Activated T-cell treated with anti-CD3 and anti-CD28 coated beads, Interleukin-2, amount 50 U/mL, for 72 hours (primary cell): Measurements from ENCODE around the gene PRRT1. TPM values are rescaled to one million over a fixed set of nuclear protein-coding genes. Genes with fewer than 3 reads are reported as not detected.

Experiments
- ATAC-seq, 2 donors: fragments of 150-1000 bp; cut with Tn5 transposase; replicated peaks in 1 of 2; 2 replicates each; pipeline ENCODE4 v1.10.0; 2021; ENCODE audit warnings: moderate library complexity in 2 of 2, mild to moderate bottlenecking in 1 of 2
- DNase-seq, 2 donors: peaks; one replicate each; pipeline ENCODE4 v3.0.0; 2021 to 2022; ENCODE audit warnings: mixed read lengths in 1 of 2
- H3K27ac Mint-ChIP-seq: one replicate; pipeline ENCODE4 v1.8.0; 2022; ENCODE audit warnings: mild to moderate bottlenecking, moderate library complexity, mixed read lengths
- H3K27me3 Mint-ChIP-seq: one replicate; pipeline ENCODE4 v1.8.0; 2022; ENCODE audit warnings: low read depth, mixed read lengths
- H3K36me3 Mint-ChIP-seq, 2 donors: one replicate each; pipeline ENCODE4 v1.8.0; 2022; ENCODE audit warnings: mixed read lengths in 2 of 2, mild to moderate bottlenecking in 1 of 2; ENCODE audit not compliant: insufficient read depth in 2 of 2
- H3K4me1 Mint-ChIP-seq: one replicate; pipeline ENCODE4 v1.8.0; 2022; ENCODE audit warnings: low read depth, mixed read lengths
- H3K4me3 Mint-ChIP-seq, 2 donors: one replicate each; pipeline ENCODE4 v1.8.0; 2022; ENCODE audit warnings: mild to moderate bottlenecking in 2 of 2, mixed read lengths in 2 of 2, moderate library complexity in 2 of 2
- H3K9me3 Mint-ChIP-seq, 2 donors: one replicate each; pipeline ENCODE4 v1.8.0; 2022; ENCODE audit warnings: mixed read lengths in 2 of 2
- total RNA-seq, 2 donors: library from RNA; stranded (reverse); gene quantifications; one replicate each; pipeline ENCODE4 v1.2.3, GENCODE V29; 2022

PRRT1 gene
- total RNA-seq, 2 donors from 2014 or later: 0.83 to 1.2 TPM

- Mint-ChIP-seq H3K4me3 (no peak within 1 kb of the TSS), H3K27me3 (no peaks in the 10 kb centered on the region), H3K9me3 (no peaks in the 10 kb centered on the region), H3K27ac (peak within 1 kb of the TSS; percentile 99), H3K36me3 (peaks cover 17 to 24% of the 10 kb centered on the region in 2 donors), H3K4me1 (peaks cover 65% of the 10 kb centered on the region)
- DNase-seq (no peak), ATAC-seq (no peak)
Observed at GRCh38 chr6:32184084-32184640, 32.4 kb upstream of the PRRT1 start, which contains the start of gene AGER. AGER (minus strand) TSS chr6:32184253; CDS start chr6:32184222, 31 bp downstream.

DNA sequence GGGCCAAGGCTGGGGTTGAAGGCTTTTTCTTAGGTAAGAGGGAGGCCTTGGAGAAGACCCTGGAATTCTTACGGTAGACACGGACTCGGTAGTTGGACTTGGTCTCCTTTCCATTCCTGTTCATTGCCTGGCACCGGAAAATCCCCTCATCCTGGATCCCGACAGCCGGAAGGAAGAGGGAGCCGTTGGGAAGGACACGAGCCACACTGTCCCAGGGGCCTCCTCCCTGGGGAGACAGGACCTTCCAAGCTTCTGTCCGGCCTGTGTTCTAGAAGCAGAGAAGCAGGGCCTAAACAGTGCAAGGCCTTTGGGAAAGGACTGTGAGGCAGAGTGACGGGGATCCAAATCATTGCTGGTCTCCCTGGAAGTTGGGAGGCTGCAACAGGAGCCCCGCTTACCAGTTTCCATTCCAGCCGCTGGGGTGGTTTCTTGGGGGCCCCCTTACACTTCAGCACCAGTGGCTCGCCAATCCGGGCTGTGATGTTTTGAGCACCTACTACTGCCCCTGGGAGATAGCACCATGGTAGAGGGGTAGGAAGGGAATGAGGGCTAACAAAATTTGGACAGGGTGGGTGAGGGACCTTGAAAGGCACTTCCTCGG, 31.8 kb upstream of the PRRT1 start:
- H3K27ac Mint-ChIP-seq: peak overlapping the region; percentile 45
- H3K4me1 Mint-ChIP-seq: peaks cover 65% of the 10 kb centered on the region
- H3K9me3 Mint-ChIP-seq: no peaks in the 10 kb centered on the region
- no peak for DNase-seq
- no peak overlapping the region for H3K4me3 Mint-ChIP-seq
- no peaks in the 10 kb centered on the region for H3K27me3 Mint-ChIP-seq
- peaks cover 19 to 26% of the 10 kb centered on the region in 2 donors for H3K36me3 Mint-ChIP-seq
- no peak for ATAC-seq

DNA sequence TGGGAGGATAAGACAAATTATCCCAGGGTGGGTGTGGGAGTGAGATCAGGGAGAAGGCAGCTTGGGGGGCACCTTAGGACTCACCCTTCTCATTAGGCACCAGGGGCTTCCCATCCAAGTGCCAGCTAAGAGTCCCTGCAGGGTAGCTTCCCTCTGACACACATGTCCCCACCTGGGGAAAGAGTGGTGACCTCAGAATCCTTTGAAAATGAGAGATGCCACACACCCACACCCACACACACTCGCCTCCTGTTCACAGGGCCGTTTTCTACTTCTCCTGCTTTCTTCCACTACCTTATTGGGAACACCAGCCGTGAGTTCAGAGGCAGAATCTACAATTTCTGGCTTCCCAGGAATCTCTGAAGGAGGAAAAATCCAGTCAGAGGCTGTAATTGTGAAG, 31.3 kb upstream of the PRRT1 start:
- Mint-ChIP-seq H3K27me3 (no peaks in the 10 kb centered on the region), H3K4me1 (peaks cover 65% of the 10 kb centered on the region), H3K36me3 (peaks cover 21 to 26% of the 10 kb centered on the region in 2 donors), H3K27ac (peak overlapping the region; percentile 45), H3K4me3 (no peak overlapping the region), H3K9me3 (no peaks in the 10 kb centered on the region)
- ATAC-seq (no peak), DNase-seq (no peak)

DNA sequence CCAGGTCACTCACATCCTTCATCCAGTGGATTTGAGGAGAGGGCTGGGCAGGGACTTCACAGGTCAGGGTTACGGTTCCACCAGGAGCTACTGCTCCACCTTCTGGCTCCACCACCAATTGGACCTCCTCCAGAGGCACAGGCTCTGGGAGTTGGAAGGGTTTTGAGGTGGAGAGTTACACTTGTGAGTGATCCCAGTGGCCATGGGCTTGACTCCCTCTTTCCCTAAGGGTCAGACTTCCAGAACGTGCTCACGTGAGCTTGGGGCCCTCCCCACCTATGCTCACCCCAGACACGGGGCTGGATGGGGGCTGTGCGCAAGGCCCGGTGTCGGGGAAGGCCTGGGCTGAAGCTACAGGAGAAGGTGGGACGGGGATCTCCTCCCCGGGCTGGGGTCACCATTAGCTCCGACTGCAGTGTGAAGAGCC, 30.8 kb upstream of the PRRT1 start:
- DNase-seq (no peak), ATAC-seq (no peak)
- Mint-ChIP-seq H3K4me3 (no peak overlapping the region), H3K36me3 (peaks cover 19 to 26% of the 10 kb centered on the region in 2 donors), H3K9me3 (no peaks in the 10 kb centered on the region), H3K4me1 (peaks cover 63% of the 10 kb centered on the region), H3K27ac (peak overlapping the region; percentile 14), H3K27me3 (no peaks in the 10 kb centered on the region)

- Mint-ChIP-seq H3K4me1 (peaks cover 63% of the 10 kb centered on the region), H3K36me3 (peaks cover 15 to 23% of the 10 kb centered on the region in 2 donors), H3K9me3 (no peaks in the 10 kb centered on the region), H3K4me3 (no peak overlapping the region), H3K27me3 (no peaks in the 10 kb centered on the region), H3K27ac (no peak overlapping the region)
- DNase-seq (no peak), ATAC-seq (no peak)
Observed at GRCh38 chr6:32181915-32182529, 30.3 kb upstream of the PRRT1 start.

GRCh38 chr6:32181148-32181702, 29.5 kb upstream of the PRRT1 start:
- no peak overlapping the region for H3K4me3 Mint-ChIP-seq
- H3K36me3 Mint-ChIP-seq: peaks cover 11 to 18% of the 10 kb centered on the region in 2 donors
- H3K4me1 Mint-ChIP-seq: peaks cover 63% of the 10 kb centered on the region
- no peak for ATAC-seq
- no peak for DNase-seq
- H3K27me3 Mint-ChIP-seq: no peaks in the 10 kb centered on the region
- no peaks in the 10 kb centered on the region for H3K9me3 Mint-ChIP-seq
- H3K27ac Mint-ChIP-seq: peak overlapping the region; percentile 38

DNA sequence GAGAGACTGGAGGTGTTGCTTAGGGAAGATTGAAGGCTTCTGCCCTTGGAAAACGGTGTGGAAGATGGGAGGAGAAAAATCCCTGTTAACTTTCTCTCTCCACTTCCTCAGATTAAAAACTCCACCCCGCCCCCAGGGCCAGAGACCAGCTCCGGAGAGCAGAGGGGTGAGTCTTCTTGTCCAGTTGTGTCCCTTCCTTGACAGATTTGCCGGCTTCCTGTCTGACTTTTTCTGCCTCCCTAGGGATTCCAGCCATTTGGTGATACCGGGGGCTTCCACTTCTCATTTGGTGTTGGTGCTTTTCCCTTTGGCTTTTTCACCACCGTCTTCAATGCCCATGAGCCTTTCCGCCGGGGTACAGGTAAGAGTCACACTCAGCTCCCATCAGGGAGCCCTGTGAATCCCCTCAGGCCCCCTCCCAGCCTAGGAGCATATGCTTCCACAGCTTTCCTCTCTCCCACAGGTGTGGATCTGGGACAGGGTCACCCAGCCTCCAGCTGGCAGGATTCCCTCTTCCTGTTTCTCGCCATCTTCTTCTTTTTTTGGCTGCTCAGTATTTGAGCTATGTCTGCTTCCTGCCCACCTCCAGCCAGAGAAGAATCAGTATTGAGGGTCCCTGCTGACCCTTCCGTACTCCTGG, 28.1 kb upstream of the PRRT1 start:
- peak overlapping the region; percentile 10 for H3K27ac Mint-ChIP-seq
- peaks cover 62% of the 10 kb centered on the region for H3K4me1 Mint-ChIP-seq
- DNase-seq (no peak), ATAC-seq (no peak)
- peaks cover 11 to 13% of the 10 kb centered on the region in 2 donors for H3K36me3 Mint-ChIP-seq
- H3K4me3 Mint-ChIP-seq: peak overlapping the region; percentile 93 to 98
- H3K9me3 Mint-ChIP-seq: no peaks in the 10 kb centered on the region
- H3K27me3 Mint-ChIP-seq: no peaks in the 10 kb centered on the region

DNA sequence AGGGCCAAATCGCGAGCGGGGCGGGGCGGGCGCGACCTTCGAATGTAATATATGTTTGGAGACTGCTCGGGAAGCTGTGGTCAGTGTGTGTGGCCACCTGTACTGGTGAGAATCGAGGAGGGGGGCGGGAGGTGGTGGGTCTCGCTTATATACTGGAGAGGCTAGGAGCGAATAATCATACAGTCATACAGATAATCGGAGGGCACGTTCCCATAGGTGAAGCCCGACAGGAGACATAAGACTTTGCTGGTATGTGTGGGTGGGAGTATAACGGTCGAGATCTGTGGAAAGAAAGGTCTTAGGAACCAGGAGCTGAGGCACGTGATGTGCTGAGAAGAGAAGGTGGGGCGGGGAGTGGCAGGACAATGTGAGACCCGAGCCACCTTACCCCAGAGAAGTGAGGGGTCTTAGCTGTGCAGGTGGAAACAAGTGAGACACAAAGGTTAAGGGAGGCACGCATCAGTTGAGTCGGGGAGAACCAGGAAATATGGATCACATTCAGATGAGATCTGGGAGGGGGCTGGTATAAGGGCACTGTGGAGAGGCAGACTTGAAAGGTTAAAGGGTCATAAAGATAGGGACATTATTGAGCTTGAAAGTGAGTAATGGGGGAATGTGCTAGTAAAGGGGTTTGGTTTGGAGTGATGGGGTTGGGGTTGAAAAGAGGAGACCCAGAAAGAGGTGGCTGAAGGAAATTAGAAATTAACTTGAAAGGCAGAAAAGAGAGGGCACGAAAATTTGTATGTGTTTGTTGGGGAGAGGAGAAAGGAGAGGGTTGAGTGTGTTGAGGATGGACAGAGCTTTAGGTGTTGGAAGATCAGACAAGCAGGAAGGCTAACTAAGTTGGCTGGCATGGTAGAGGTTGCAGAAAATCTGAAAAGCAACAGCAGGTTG, 27.1 kb upstream of the PRRT1 start:
- Mint-ChIP-seq H3K9me3 (no peaks in the 10 kb centered on the region), H3K4me1 (peaks cover 73% of the 10 kb centered on the region), H3K27ac (peak overlapping the region; percentile 91), H3K4me3 (peak overlapping the region; percentile 93 to 98), H3K36me3 (peaks cover 13% of the 10 kb centered on the region in 2 donors), H3K27me3 (no peaks in the 10 kb centered on the region)
- no peak for DNase-seq
- ATAC-seq: no peak

DNA sequence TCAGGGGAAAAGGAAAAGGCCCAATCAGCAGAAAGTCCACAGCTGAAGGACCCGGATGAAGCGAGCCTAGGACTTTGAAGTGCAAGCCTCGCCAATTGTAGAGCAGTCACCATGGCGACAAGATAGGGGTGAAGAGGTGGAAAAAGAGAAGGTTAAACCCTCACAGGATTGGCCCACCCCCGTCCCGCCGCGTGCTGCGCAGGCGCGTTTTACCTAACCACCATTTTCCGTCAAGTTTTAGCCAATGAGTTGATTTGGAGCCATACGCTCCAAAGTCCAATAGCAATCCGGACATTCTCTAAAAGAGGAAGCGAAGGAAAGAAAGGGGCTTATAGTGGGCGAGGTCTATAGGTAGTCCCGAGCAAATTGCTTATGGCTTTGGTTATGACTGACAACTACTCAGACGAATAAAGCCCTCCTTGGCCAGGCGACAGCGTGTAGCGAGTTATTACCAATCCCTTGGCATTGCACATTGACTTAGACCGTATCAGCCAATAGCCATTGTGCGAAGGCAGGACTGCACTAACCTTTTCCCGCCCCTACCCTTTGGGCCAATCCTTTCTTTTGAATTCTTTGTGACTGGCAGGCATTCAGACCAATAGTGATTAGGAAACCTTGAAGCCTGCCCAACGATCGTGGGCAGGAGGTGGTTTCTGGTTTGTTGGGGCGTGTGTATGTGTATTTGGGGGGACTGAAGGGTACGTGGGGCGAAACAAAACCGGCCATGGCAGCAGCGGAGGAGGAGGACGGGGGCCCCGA, 26.2 kb upstream of the PRRT1 start, which contains the start of gene RNF5:
Gene RNF5, plus strand, starts transcription at position 618 of the 759 bp plus-strand sequence. Its CDS starts 107 bp downstream, at position 725.
- Mint-ChIP-seq H3K27me3 (no peaks in the 10 kb centered on the region), H3K36me3 (peaks cover 13% of the 10 kb centered on the region in 2 donors), H3K27ac (peak within 1 kb of the TSS; percentile 91), H3K4me1 (peaks cover 81% of the 10 kb centered on the region), H3K4me3 (peak within 1 kb of the TSS; percentile 93 to 98), H3K9me3 (no peaks in the 10 kb centered on the region)
- ATAC-seq (peak; percentile 86 to 88), DNase-seq (peak; percentile 90 to 95)

- ATAC-seq: no peak
Observed at GRCh38 chr6:32177183-32177787, 25.5 kb upstream of the PRRT1 start.

GRCh38 chr6:32176476-32177182, 24.9 kb upstream of the PRRT1 start:
- peak overlapping the region; percentile 91 for H3K27ac Mint-ChIP-seq
- peaks cover 84% of the 10 kb centered on the region for H3K4me1 Mint-ChIP-seq
- DNase-seq: no peak
- no peak for ATAC-seq
- H3K9me3 Mint-ChIP-seq: no peaks in the 10 kb centered on the region
- no peaks in the 10 kb centered on the region for H3K27me3 Mint-ChIP-seq
- H3K4me3 Mint-ChIP-seq: peak overlapping the region; percentile 93 to 98
- H3K36me3 Mint-ChIP-seq: peaks cover 13% of the 10 kb centered on the region in 2 donors

More at GRCh38 chr6:32177183-32177787, 25.5 kb upstream of the PRRT1 start:
- DNase-seq: peak; percentile 48 to 54
- peaks cover 85% of the 10 kb centered on the region for H3K4me1 Mint-ChIP-seq
- no peaks in the 10 kb centered on the region for H3K9me3 Mint-ChIP-seq
- peak overlapping the region; percentile 91 for H3K27ac Mint-ChIP-seq
- peak overlapping the region; percentile 93 to 98 for H3K4me3 Mint-ChIP-seq
- no peaks in the 10 kb centered on the region for H3K27me3 Mint-ChIP-seq
- peaks cover 13% of the 10 kb centered on the region in 2 donors for H3K36me3 Mint-ChIP-seq
